Spinal cord (tissue), 10 donors: ENCODE results near the gene LAP3. TPM values are rescaled to one million over a fixed set of nuclear protein-coding genes. Genes with fewer than 3 reads are reported as not detected.
A peak's percentile ranks its signal among the peaks of the same experiment; 100 is the strongest.

Experiments used
- DNase-seq, 6 donors: peaks; one replicate each; pipeline versions ENCODE4 v3.0.0 to v3.0.0-alpha.2; 2013 to 2015; ENCODE audit warnings: low spot score in 6 of 6, low read depth in 4 of 6
- H3K27ac ChIP-seq: one replicate; pipeline ENCODE4 v1.5.1; 2013; ENCODE audit warnings: low read depth, low read length, control low read depth
- H3K27me3 ChIP-seq: one replicate; pipeline ENCODE4 v1.6.1; 2013; ENCODE audit warnings: low read length; ENCODE audit not compliant: control insufficient read depth, insufficient read depth
- H3K36me3 ChIP-seq: one replicate; pipeline ENCODE4 v1.6.1; 2013; ENCODE audit warnings: low read length; ENCODE audit not compliant: control insufficient read depth, insufficient read depth
- H3K4me1 ChIP-seq: one replicate; pipeline ENCODE4 v1.6.1; 2013; ENCODE audit warnings: low read length; ENCODE audit not compliant: control insufficient read depth, insufficient read depth
- H3K4me3 ChIP-seq: one replicate; pipeline ENCODE4 v1.5.1; 2013; ENCODE audit warnings: low read depth, low read length, control low read depth
- H3K9me3 ChIP-seq: one replicate; pipeline ENCODE4 v1.6.1; 2013; ENCODE audit warnings: low read length; ENCODE audit not compliant: control insufficient read depth, insufficient read depth
- WGBS: methylation state at CpG from one replicate; pipeline ENCODE4 v1.1.5; 2013; ENCODE audit warnings: missing lambda C conversion rate; ENCODE audit not compliant: insufficient coverage; 5-methylcytosine and 5-hydroxymethylcytosine counted together
- polyA plus RNA-seq, 2 donors: library from polyadenylated mRNA; unstranded; fragments of 120-200 nt; gene quantifications; one replicate each; pipeline ENCODE4 v1.2.1, GENCODE V29; 2013; ENCODE audit not compliant: insufficient read length in 2 of 2
- total RNA-seq, 2 donors: library from RNA; depleted of rRNA in 1 of 2; stranded (reverse); fragments of 120-200 nt in 1 of 2; fragments of >200 nt in 1 of 2; gene quantifications; one replicate each; pipeline versions ENCODE4 v1.2.3 to v1.2.4, GENCODE V29; 2013 to 2014
- donor health status: healthy.

The LAP3 gene
- total and polyA plus RNA-seq, 4 donors, result 54.6 to 76.6 (median 66.6) TPM

GRCh38 chr4:17580969-17581368, 4.0 kb downstream of the LAP3 start:
- WGBS, result 100% methylated on average over 3 of the region's 7 CpGs
- no peak for DNase-seq
- H3K36me3 ChIP-seq, result peaks cover 17% of the 10 kb centered on the region
- H3K4me1 ChIP-seq, result peaks cover 29% of the 10 kb centered on the region
- H3K9me3 ChIP-seq, result no peaks in the 10 kb centered on the region
- H3K27me3 ChIP-seq, result no peaks in the 10 kb centered on the region
- H3K27ac ChIP-seq, result no peak overlapping the region
- no peak overlapping the region for H3K4me3 ChIP-seq

GRCh38 chr4:17583276-17583675, 6.3 kb downstream of the LAP3 start:
- Histone ChIP-seq H3K4me3 (no peak overlapping the region), H3K27me3 (no peaks in the 10 kb centered on the region), H3K27ac (no peak overlapping the region), H3K4me1 (peaks cover 16% of the 10 kb centered on the region), H3K36me3 (peaks cover 23% of the 10 kb centered on the region), H3K9me3 (no peaks in the 10 kb centered on the region)
- peak in 1 of 6 donors; percentile 12 for DNase-seq
- 63% methylated on average over 8 of the region's 9 CpGs for whole genome bisulfite sequencing

- H3K9me3 ChIP-seq, result no peaks in the 10 kb centered on the region
- H3K27me3 ChIP-seq, result no peaks in the 10 kb centered on the region
- H3K4me1 ChIP-seq, result peaks cover 13% of the 10 kb centered on the region
- no peak overlapping the region for H3K4me3 ChIP-seq
- peaks cover 25% of the 10 kb centered on the region for H3K36me3 ChIP-seq
- DNase-seq, result peak in 2 of 6 donors; percentile 34 to 43
- WGBS, result 29% methylated on average over 2 of the region's 4 CpGs
- H3K27ac ChIP-seq, result peak overlapping the region; percentile 16
These were observed 6.9 kb downstream of the LAP3 start for GRCh38 chr4:17583941-17584340.

- peak overlapping the region; percentile 16 for H3K27ac ChIP-seq
- H3K9me3 ChIP-seq, result no peaks in the 10 kb centered on the region
- H3K27me3 ChIP-seq, result no peaks in the 10 kb centered on the region
- H3K4me1 ChIP-seq, result peaks cover 13% of the 10 kb centered on the region
- H3K4me3 ChIP-seq, result no peak overlapping the region
- WGBS, result 48% methylated on average over 7 of the region's 10 CpGs
- peak in 2 of 6 donors; percentile 36 to 52 for DNase-seq
- peaks cover 32% of the 10 kb centered on the region for H3K36me3 ChIP-seq
These were observed 7.7 kb downstream of the LAP3 start for GRCh38 chr4:17584521-17585213.

GRCh38 chr4:17587094-17587822, 10.3 kb downstream of the LAP3 start:
- DNase-seq, result peak in 2 of 6 donors; percentile 4 to 28
- no peak overlapping the region for H3K27ac ChIP-seq
- peaks cover 44% of the 10 kb centered on the region for H3K36me3 ChIP-seq

GRCh38 chr4:17589355-17589754, 12.4 kb downstream of the LAP3 start:
- DNase-seq, result no peak
- WGBS, result no CpG with 5 or more reads among the region's 3 CpGs
- no peak overlapping the region for H3K4me3 ChIP-seq
- no peaks in the 10 kb centered on the region for H3K9me3 ChIP-seq
- no peaks in the 10 kb centered on the region for H3K27me3 ChIP-seq
- H3K4me1 ChIP-seq, result peaks cover 3% of the 10 kb centered on the region
- H3K36me3 ChIP-seq, result peaks cover 41% of the 10 kb centered on the region
- H3K27ac ChIP-seq, result no peak overlapping the region

More at GRCh38 chr4:17587094-17587822, 10.3 kb downstream of the LAP3 start:
- H3K9me3 ChIP-seq, result no peaks in the 10 kb centered on the region
- H3K4me3 ChIP-seq, result no peak overlapping the region
- peaks cover 13% of the 10 kb centered on the region for H3K4me1 ChIP-seq
- WGBS, result 88% methylated on average over 5 of the region's 9 CpGs
- H3K27me3 ChIP-seq, result no peaks in the 10 kb centered on the region

- H3K27ac ChIP-seq, result no peak overlapping the region
- 90% methylated on average over 3 of the region's 6 CpGs for WGBS
- H3K36me3 ChIP-seq, result peaks cover 44% of the 10 kb centered on the region
These were observed 18.5 kb downstream of the LAP3 start for GRCh38 chr4:17595471-17596005.

GRCh38 chr4:17597517-17597916, 20.5 kb downstream of the LAP3 start:
- Histone ChIP-seq H3K4me3 (no peak overlapping the region), H3K9me3 (no peaks in the 10 kb centered on the region), H3K36me3 (peaks cover 33% of the 10 kb centered on the region), H3K27ac (no peak overlapping the region), H3K27me3 (no peaks in the 10 kb centered on the region), H3K4me1 (no peaks in the 10 kb centered on the region)
- 68% methylated on average over 3 of the region's 7 CpGs for WGBS
- DNase-seq, result peak in 1 of 6 donors; percentile 72

More at GRCh38 chr4:17595471-17596005, 18.5 kb downstream of the LAP3 start:
- DNase-seq, result peak in 1 of 6 donors; percentile 1
- no peaks in the 10 kb centered on the region for H3K4me1 ChIP-seq
- no peaks in the 10 kb centered on the region for H3K27me3 ChIP-seq
- H3K9me3 ChIP-seq, result no peaks in the 10 kb centered on the region
- no peak overlapping the region for H3K4me3 ChIP-seq

- peaks cover 28% of the 10 kb centered on the region for H3K36me3 ChIP-seq
- no peak for DNase-seq
- H3K4me3 ChIP-seq, result no peak overlapping the region
- H3K9me3 ChIP-seq, result no peaks in the 10 kb centered on the region
- H3K27me3 ChIP-seq, result no peaks in the 10 kb centered on the region
- H3K4me1 ChIP-seq, result no peaks in the 10 kb centered on the region
- H3K27ac ChIP-seq, result no peak overlapping the region
- 50% methylated on average over 1 of the region's 1 CpG for WGBS
These were observed 22.8 kb downstream of the LAP3 start for GRCh38 chr4:17599826-17600225.
